Measurements from ENCODE around the gene HLA-E.
"Not testable (repeated sequence)": the region's sequence is repeated elsewhere in the genome, so short reads cannot be mapped to it uniquely, and the experiment has no call there.

The HLA-E gene

DNA sequence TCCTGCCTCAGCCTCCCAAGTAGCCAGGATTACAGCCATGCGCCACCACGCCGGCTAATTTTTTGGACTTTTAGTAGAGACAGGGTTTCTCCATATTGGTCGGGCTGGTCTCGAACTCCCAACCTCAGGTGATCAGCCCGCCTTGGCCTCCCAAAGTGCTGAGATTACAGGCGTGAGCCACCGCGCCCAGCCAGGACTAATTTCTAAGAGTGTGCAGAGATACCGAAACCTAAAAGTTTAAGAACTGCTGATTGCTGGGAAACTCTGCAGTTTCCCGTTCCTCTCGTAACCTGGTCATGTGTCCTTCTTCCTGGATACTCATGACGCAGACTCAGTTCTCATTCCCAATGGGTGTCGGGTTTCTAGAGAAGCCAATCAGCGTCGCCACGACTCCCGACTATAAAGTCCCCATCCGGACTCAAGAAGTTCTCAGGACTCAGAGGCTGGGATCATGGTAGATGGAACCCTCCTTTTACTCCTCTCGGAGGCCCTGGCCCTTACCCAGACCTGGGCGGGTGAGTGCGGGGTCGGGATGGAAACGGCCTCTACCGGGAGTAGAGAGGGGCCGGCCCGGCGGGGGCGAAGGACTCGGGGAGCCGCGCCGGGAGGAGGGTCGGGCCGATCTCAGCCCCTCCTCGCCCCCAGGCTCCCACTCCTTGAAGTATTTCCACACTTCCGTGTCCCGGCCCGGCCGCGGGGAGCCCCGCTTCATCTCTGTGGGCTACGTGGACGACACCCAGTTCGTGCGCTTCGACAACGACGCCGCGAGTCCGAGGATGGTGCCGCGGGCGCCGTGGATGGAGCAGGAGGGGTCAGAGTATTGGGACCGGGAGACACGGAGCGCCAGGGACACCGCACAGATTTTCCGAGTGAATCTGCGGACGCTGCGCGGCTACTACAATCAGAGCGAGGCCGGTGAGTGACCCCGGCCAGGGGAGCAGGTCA lies at the start of gene HLA-E:
Gene HLA-E, plus strand, starts transcription at position 429 of the 945 bp plus-strand sequence. Its CDS starts 23 bp downstream, at position 452.
- DNase-seq (ENCODE audit: low spot score) = peak; percentile 89

DNA sequence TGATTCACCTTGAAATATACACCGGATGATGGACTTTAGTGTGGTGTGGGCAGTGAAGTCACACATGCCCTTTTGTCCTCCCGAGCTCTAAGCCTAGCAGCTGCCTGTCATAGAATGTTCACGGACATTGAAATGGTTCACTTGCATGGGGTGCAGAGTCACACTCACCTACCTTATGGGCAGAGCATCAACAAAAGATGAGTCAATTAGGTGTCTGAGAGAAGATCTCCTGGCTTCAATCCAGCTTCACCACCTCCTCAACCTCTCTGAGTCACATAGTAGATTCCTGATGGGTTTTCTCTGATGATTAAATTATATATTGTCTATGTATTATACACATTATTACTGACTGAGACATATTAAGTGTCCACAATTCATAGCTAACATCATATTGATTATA lies 48.1 kb upstream of the HLA-E start:
- DNase-seq (ENCODE audit: low spot score) = no peak

DNA sequence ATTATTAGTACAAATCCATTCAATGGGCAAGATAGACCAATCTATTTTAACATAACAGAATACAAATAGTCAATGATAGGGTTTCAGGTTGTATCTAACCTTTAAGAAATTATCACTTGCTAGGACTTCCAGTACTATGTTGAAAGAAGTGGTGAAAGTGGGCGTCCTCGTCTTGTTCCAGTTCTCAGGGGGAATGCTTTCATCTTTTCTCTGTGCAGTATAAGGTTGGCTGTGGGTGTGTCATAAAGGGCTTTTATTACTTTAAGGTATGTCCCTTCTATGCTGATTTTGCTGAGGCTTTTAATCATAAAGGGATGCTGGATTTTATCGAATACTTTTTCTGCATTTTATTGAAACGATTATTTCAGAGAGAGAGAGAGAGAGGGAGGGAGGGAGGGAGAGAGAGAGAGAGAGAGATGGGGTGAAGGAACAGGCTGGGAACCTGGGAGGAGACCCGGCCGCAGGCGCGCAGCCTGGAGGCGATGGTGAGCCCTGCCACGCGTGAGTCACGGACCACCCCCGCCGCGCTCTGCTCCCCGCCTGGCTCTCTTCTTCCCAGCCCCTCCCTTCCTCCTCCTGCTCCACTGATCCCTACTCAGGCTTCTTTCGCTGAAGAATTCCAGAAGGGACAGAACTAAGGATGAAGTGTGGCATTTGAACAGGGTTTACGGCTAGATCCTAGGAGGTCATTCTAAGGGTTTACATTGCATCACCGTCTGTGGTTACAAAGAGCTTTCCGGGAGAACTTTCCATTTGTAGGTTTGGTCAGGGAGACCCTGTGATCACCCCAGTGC lies 45.5 kb upstream of the HLA-E start:
- no peak for DNase-seq (ENCODE audit: low spot score)

DNA sequence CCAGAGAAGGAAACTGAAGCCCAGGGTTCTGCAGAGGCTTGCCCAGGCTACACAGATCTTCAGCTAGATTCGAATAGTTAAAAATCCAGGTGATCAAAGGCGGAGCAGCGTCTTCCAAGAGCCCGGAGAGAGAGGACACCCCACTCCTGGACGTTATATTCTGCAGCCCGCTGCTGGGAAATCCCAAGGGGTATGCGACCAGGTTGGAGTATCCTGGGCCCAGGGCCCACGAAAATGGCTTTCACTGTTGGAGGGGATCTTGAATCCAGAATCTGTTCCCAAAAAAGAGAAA lies 44.9 kb upstream of the HLA-E start:
- no peak for DNase-seq (ENCODE audit: low spot score)

DNA sequence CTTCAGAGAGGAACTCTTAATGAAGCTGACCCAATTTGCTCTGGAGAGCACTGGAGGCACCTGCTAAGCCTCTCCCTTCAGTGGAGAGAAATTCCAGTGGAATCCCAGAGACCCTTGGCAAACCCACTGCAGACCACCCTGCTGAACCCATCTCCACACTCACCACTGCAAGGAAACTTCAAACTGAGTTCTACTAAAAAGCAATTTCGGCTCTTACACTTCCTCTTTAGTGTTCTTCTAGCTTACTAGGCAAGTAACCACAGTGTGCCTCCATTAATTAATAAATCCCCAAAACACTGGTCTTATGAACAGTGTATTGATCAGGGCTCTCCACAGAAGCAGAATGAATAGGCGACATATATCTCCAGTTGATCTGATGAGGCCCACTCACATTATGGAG lies 43.0 kb upstream of the HLA-E start:
- DNase-seq (ENCODE audit: low spot score) = no peak

DNA sequence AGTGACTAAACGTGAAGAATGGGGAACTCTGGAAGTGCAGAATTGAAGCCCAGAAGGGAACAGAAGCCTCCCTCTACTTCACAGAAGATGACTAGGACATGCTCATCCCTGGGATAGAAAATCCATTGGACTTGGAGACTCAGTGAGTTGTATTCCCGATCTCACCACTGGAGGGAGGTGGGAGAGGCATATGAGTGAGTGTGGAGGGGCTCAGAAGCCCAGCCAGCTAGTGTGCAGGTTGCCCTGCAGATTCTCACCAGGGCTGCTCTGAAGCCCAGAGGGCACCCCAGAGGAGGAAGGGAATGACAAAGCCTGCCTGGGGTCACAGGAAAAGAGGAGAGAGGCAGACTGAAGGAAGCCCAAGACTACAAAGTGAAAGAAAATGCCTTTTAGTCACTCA lies 42.1 kb upstream of the HLA-E start:
- DNase-seq (ENCODE audit: low spot score) = peak; percentile 71

DNA sequence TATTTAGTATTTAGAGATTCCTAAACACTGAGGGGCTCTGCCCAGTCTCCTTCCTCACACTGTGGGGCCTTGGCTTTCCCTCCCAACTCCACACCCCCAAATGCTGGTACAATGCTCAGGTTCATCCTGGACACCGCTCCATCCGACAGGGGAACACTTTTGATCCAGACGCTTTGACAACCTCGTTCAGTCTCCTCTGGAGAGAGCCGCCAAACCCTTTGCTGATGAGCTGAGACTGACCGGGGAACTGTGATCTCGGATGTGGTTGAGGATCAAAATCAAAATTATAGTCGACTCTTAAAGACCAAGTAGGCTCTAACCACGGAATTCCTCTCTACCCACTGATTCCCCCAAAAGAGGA lies 38.8 kb upstream of the HLA-E start:
- DNase-seq (ENCODE audit: low spot score) = no peak

DNA sequence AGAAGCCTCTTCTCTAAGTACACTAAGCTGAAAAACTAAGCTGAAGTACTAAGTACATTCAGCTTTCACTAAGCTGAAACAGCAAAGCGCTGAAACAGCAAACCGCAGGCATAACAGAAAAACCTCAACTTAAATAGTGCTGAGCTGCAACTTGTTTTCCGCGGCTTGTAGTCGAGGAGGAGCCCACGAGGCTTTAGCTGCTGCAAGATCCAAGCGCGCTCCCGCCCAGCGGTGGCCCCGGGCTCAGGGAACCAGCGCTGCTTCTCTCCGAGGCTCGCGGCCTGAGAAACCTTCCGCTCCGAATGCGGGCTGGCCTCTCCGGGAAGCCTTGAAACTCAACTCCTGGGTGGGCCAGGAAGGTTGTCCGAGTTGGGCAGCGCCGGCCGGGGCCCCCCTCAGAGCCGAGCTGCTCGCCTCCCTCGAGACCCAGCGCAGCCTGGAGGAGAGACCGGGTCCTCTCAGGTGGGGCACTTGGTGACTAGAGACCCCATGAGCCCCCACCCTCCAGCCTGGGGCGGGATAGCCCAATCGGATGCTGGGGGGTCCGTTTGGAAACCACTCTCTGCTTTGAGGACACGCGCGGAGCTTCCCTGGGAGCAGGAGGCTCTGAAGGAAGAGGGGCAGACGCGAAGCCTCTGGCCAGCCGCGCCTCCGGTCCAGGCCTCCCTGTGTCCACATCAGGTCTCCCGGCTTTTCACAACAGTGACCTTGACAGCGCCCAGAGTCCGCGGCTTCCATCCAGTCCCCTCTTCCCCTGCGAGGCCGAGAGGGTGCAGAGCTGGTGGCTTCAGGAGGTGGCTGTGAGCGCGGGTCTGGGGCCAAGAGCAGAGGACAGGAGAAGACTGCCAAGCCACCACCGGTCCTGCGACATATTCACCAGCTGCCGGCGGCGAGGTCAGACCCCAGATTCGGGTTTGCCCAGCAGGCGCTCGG lies 38.1 kb upstream of the HLA-E start:
- DNase-seq (ENCODE audit: low spot score) = no peak

DNA sequence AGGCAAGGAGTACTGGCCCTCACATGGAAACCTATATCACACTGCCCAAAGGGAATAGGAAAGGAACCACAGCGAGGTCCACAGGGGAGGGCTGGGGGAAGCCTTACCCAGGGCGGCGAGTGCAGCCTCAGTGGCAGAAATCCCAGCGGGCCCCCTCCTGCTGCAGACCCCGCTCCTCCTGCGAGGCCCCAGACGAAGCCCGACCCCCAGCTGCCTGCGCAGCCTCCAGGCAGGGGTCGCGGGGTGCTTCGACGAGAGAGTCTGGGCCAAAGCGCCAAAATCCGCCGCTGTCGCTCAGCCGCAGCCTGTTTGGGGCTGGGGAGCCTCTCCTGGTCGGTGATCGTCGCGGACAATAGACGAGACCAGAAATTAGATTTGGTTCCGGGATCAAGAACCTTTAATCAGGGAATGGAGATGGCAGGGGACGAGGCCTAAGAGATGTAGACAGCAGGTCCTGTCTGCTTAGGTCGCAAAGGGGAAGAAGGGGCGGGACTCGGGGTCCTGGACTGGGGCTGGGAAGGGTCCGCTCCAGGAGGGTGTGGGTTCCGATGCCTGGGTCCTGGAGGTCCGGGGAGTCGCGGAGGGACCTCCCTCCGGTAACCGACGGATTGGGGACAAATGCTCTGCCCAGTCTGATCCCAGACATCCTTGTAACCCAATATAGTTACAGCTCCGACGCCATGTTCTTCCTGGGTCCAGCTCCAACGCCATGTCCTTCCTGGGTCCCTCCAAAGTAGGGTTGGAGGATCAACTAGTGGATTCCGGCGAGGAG lies 36.4 kb upstream of the HLA-E start:
- no peak for DNase-seq (ENCODE audit: low spot score)

DNA sequence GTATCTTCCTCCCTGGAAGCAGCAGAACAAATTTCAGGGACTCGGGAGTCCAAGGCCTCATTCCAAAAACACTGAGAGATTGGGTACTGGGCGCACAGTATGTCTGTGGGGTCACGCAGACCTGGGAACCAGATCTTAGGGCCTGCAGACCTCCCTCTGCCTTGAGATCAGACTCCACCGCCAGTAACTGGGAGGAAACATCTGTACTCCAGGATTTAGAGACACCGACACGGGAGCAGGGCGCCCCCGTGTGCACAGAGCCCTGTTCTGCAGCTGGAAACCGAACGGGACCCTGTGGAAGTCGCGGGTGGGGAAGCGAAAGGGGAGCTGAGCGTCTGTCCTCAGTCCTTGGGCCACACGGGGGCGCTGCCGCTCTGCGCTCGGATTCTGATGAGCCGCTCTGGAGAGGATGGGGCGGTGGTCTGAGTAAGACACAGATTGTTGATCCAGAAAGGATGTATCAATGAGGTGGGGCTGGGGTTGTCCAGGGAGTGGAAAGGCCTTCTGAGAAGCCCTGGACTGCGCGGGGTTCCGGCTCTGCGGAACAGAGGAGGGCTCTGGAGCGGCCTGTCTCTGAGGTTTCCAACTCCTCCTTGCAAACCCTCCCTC lies 35.7 kb upstream of the HLA-E start:
- DNase-seq (ENCODE audit: low spot score) = peak; percentile 93

DNA sequence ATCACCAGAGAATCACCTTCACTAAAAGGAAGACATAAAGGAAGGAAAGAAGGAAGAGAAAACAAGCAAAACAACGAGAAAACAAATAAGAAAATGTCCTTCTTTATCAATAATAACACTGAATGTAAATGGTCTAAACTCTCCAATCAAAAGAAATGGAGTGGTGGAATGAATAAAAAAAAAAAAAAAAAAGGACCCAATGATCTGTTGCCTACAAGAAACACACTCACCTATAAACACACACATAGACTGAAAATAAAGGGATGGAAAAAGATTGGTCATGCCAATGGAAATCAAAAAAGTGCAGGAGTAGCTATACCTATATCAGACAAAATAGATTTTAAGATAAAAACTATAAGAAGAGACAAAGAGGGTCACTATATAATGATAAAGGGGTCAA lies 30.2 kb upstream of the HLA-E start:
- no peak for DNase-seq (ENCODE audit: low spot score)

DNA sequence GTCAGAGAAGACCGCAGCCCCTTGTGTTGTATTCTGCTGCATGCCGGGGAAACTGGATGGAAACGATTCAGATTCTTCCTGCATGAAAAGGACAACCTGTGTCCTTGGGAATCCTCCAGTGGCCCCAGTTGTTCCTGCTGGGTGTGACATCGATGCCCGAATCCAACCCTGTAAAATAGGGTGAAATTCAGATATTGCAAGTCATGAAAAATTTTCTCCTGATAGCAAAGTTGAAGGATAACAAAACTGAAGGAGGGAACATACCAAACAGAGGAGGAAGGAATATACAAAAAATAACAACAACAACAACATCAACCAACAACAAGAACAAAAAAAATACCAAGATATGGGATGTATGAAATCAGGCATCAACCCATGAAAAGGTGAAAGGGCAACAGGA lies 28.3 kb upstream of the HLA-E start:
- DNase-seq (ENCODE audit: low spot score) = no peak

DNA sequence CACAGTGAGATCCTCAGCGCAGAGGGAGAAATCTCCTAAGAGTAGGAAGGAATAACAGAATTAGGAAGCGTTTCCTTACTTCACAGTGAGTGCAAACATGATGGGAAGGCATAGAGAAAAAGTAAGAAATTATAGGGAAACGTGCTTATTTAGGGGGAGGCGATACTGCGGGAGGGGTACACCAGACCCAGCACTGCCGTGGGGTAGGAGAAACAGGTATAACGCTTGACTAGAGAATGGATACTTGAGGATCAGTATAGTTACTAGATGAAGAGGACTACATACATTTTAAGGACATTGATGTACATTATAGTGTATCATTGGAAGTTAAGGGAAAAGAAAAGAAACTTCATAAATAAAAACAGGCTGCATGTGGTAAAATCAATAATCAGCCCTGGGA lies 26.8 kb upstream of the HLA-E start:
- no peak for DNase-seq (ENCODE audit: low spot score)

DNA sequence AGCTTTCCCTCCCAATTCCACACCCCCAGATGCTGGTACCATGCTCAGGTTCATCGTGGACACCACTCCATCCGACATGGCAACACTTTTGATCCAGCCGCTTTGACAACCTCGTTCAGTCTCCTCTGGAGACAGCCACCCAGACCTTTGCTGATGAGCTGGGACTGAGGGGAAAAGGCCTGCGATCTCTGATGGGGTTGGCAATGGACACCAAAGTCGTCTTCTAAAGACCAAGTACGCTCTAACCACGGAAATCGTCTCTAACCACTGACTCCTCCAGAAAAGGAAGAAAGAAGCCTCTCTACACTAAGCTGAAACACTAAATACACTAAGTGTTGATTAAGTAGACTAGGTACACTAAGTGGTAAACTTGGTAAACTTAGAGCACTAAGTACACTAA lies 26.1 kb upstream of the HLA-E start:
- no peak for DNase-seq (ENCODE audit: low spot score)

DNA sequence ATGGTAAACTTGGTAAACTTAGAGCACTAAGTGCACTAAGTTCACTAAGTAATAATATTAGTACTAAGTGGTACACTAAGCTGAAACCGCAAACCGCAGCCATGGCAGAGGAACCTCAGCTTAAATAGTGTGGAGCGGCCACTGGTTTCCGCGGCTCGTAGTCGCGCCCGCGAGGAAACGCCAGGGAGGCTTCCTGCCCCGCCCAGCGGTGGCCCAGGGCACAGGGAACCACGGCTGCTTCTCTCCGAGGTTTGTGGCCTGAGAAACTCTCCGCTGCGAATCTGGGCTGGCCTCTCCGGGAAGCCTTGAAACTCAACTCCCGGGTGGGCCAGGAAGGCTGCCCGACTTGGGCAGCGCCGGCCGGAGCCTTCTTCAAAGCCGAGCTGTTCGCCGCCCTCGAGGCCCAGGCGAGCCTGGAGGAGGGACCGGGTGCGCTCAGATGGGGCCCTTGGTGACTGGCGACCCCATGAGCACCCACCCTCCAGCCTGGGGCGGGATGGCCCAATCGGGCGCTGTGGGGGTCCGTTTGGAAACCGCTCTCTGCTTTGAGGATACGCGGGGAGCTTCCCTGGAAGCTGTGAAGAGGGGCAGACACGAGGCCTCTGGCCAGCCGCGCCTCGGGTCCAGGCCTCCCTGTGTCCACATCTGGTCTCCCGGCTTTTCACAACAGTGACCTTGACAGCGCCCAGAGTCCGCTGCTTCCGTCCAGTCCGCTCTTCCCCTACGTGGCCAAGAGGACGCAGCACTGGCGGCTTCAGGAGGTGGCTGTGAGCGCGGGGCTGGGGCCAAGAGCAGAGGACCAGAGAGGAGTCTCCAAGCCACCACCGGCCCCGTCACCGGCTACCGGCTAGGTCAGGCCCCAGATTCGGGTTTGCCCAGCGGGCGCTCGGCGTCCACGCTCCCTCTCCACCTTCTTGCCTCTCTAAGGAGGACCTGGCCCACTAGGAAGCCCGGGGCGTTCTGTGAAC lies 25.4 kb upstream of the HLA-E start:
- DNase-seq (ENCODE audit: low spot score) = no peak

DNA sequence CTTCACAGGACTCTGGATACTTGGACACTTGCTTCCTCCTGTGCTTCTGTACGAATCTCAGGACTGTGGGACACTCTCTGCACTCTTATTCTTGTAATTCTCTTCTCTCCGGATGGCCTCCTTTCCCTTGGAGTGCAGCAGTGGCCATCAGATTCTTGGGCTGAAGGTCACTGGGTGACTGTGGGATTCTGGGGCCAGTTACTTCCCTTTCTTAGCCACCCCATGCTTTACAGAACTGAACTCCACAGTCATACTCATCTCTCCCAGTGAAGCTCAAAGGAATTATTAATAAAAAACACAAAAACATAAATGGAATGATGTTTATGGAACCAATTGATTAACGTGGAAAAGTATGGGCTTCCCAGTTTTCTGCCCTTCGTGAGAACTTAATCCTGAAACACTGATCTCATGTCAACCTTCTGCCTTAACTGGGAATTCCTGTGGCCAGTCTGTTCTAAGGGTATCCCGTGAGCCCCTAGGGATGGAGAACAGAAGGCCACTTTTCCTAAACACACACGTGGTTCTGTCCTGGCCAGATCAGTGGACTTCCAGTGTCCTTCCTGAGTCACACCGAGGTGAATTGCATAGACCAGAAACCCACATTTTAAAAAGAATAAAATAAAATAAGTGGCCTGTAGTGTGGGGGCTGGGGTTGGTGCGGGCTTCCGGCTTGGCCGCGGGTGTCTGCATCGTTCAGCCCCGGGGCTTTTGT lies 23.6 kb upstream of the HLA-E start:
- DNase-seq (ENCODE audit: low spot score) = no peak

DNA sequence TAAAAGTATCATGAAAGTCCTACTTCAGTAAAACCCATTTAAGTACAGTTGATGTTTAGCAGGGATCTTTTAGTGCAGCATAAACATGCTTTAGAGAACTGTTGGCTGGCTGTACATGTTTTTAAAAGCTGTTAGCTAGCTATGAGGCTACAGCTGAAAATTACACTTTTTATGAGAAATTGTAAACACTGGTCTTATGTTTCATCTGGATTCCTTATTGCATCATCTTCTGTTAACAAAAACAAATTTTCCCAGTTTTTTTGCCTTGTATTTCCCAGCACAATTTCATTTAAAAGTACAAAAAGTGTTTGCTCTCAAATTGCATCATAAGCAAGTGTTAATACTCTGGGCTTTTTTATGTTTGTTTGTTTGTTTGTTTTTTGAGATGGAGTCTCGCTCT lies 18.3 kb upstream of the HLA-E start:
- no peak for DNase-seq (ENCODE audit: low spot score)

DNA sequence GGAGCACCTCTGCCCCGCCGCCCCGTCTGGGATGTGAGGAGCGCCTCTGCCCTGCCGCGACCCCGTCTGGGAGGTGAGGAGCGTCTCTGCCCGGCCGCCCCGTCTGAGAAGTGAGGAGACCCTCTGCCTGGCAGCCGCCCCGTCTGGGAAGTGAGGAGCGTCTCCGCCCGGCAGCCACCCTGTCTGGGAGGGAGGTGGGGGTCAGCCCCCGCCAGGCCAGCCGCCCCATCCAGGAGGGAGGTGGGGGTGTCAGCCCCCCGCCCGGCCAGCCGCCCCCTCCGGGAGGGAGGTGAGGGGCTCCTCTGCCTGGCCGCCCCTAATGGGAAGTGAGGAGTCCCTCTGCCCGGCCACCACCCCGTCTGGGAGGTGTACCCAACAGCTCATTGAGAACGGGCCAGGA lies 14.2 kb upstream of the HLA-E start:
- DNase-seq (ENCODE audit: low spot score) = not testable (repeated sequence)

DNA sequence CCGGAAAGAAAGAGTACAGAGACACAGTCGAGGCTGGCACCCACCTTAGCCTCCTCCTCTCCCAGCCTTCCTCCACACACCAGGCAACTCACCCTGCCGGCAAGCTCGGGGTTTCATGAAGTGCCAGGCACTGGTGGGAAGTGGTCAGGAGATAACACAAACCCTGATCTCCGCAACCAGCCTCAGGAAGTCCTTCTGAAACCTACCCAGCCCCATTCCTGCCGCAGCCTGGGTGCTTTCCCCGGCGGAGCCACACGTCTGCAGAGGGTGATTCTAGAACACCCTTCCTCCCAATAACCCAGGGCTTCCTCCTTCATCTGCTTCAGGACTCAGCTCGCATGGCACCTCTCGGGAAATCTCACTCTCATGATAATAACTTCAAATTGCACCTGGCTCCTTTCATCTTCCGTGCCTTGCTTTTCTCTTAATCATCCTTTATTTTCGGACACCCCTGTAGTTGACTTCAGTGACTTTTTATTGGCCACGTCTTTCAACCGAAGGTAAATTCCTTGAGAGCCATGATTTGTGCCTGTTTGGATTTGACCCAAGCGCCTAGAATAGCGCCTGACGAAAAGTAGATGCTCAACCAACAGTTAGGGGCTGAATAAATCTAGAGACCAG lies 8.7 kb upstream of the HLA-E start:
- DNase-seq (ENCODE audit: low spot score) = no peak
